GOT3 (cell line): ENCODE measurements around the gene PRKAR1B.

Experiments used
- DNase-seq: peaks from one replicate; lab custom pipeline; 2025; ENCODE audit warnings: mixed read lengths; lab: John Stamatoyannopoulos, UW

The PRKAR1B gene

DNA sequence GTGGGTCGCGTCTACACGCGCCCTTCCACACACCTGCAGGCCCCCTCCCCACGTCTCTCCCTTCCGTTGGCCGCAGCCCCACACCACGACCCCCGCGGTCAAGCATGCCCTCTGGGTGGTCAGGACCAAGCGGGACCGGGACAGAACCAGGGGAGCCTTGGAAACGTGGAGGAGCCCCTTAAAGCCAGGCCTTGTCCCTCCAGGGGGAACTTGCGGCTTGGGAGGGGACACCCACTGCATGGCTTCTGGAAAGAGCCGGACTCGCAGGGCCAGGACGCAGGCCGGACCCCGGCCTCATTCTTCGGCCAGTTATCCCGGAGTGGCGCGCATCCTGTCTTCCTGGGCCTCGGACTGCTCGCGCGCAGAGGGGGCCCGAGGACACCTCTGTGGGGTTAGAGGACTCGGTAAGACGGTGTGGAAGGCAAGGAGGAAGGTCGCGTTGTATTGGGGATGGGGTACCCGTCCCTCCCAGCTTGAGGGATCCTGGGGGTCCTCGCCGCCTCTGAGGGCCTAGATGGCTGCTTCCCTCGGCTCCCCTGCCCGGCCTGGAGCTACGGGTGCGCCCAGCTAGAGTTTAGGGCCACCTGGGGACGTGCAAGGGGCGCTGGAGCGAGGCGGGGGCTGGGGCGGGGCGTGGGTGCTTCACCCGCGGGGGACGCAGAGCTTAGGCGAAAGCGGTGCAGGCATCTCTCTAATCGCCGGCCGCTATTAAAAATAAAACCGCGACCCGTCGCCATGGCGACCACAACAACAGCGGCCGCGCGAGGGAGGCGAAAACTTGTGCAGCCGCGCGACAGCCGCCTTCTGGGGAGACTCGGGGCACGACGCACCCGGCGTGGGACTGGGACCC lies 205.6 kb downstream of the PRKAR1B start:
- no peak for DNase-seq

DNA sequence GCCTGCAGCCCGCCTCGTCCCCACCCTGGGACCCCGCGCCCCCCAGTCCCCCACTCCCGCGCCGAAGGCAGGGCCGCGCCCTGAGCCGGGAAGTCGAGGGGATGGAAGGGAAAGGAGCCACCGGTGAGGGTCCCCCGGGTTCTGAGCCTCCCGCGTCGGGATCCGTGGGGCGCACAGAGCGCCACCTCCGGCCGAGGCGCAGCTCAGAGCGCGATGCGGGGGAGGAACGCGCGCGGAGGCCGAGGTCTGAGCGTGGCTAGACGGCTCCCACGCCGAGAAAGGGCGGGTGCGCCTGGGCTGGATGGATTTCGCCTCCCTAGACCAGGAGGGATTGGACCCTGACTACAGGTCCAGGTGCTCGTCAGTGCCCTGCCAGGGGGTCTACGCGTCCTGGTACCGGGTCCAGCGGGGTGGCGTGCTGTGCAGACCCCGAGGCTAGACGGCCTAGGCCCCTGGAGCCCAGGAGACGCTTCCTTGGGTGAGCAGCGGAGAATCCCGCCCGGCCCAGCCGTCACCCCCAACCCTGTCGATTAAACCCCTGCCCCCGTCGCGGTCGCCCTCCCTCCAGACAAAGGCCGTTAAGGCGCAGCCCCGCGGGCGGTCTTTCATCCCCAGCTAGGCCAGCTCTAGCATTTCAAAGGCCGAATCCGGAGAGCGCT lies 206.4 kb downstream of the PRKAR1B start:
- no peak for DNase-seq

DNA sequence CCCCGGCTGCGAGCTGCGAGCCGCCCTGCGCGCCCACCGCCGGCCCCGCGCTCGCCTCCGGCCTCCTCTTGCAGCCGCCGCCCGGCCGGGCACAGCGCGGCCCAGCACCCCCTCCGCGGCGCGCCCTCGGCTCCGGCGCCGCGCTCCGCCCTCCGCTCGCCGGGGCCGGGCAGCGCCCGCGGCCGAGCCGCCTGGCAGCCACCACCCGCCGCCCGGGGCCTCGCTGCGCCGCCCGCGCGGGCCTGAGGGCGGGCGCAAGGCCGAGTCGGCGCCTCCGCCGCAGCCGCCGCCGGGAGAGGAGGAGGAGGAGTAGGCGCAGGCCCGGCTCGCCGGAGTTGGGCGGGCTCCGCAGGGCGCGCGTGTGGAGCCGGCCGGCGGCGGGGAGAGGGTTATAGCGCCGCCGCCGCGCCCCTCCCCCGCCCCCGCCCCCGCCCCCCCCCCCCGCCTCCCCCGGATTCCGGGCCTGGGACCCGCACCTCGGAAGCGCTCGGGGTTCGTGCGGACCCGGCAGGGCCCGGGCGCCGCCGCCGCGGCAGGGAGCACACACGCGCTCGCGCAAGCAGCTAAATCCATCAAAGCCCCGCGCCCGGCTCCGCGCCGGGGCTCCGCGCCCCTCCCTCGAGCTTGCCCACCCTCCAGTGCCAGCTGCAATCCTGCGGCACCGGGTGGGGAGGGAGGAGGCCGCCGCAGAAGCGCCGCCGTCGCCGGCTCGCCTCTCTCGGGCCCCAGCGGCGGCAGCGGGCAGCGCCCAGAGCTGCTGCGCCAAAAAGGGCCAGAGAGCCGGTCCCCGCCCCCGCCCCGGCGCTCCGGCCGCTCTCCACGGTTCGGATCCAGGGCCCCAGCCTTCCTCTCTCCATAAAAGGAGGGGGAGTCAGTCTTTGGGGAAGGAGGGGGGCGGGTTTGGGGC lies 207.3 kb downstream of the PRKAR1B start, which contains the start of gene PDGFA:
TSS of gene PDGFA (minus strand) at position 363 of the 907 bp plus-strand sequence. CDS start 845 bp downstream, outside the sequence.
- DNase-seq: no peak

DNA sequence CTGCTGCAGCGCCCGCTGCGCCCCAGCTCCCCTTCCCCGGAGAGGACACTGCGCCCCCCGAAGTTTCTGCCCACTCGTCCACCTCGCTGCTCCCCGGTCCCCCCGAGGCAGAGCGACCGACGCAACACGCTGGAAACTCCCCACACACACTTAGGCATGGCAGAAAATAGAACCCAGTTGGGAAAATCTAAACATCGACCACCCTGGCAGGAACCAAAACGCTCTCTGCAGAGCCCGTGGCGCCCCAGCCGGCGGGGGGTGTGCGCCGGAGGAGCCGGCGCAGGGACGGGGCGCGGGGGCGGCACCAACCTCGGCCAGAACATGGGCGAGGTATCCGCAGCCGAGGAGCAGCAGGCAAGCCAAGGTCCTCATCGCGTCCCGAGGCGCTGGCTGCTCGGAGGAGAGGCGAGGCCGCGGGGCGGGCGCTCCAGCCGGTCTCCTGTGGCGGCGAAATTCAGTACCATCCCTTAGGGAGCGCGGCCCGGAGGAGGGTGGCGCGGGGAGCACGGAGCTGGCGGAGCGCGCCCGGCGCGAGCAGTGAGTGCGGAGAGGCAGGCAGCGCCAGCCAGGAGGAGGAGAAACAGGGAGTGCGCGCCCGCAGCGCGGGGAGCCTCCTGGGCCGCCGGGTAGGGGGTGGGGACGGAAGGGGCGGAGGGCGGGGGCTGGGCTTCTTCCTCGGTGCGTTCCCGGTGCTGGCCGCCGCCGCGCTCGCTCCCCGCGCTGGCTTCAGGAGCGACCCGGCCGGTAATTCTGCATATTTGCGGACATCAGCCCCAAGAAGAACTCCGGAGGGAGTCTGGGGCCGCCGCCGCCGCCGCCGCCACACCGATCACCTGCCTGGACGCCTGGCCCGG lies 208.2 kb downstream of the PRKAR1B start:
- DNase-seq: no peak

DNA sequence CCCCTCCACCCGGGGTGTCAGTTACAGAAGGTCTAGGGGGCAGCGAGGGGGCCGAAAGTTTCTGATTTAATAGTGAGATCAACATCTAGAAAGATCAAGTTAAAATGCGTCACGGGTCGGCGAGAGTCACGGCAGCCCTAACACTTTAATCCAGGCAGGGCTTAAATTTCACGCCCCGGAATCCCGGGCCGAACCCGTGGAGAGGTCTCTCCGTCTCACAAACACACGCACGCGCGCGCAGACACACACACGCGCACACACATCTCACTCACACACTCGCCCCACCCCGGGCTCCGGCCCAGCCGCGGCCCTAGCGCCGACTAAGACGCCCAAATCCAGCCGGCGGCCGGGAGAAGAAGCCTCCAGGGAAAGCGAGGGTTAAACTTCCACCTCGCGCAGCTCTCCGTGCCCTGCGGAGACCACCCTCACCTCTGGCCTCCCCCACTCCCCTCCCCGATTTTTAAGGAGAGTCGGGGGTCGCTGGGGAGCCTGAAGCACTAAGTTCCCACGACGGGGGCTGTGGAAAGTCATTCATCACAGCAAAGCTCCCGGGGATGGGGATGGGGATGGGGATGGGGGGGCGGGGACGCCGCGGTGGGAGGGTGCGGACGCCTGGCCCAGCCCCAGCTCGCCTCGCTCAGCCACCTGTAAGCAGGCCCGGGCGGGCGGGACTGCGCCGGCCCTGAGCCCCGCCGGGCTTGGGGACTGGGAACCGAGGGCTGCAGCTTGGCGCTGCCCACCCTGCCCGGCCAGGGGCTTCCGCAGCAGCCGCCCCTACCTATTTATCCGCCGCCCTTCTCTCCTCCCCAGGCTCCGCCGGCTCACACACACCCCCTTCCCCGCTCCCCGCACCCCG lies 209.1 kb downstream of the PRKAR1B start:
- DNase-seq: no peak

DNA sequence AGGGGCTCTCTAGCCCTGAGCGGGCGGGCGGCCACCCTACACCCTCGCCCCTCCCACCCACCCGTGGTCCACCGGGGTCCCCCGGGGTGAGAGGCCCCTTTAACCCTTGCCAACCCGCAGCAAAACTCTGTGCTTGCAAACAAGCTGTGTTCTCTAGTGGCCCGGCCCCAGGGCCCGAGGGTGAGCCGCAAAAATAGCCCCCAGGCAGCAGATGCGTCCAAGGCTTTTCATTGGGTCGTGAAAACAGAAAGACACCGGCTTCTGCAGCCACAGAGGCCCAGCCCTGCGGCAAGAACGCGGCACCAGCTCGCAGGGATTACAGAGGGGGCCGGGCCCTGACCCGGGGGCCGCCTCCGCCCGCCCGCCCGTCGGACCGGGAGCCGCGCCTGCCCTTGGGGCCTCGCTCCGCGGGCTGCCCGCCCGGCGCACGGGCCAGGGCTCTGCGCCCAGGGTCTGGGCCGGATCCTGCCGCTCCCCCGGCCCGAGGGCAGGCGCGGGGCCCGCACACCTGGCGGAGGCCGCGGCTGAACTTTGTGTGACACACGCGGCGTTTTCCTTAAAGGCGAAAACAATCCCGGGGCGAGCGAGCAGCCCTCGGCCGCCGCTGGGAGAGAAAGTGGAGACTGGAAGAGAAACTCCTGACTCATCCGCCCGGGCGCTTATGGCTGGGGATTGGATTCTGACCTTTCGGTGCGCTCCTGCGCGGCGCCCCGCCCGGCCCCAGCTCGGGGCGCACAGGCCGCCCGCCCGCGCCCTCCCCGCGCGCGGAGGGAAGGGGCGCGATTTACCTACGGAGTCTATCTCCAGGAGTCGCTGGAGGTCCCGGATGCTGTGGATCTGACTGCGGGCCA lies 210.2 kb downstream of the PRKAR1B start:
- no peak for DNase-seq

DNA sequence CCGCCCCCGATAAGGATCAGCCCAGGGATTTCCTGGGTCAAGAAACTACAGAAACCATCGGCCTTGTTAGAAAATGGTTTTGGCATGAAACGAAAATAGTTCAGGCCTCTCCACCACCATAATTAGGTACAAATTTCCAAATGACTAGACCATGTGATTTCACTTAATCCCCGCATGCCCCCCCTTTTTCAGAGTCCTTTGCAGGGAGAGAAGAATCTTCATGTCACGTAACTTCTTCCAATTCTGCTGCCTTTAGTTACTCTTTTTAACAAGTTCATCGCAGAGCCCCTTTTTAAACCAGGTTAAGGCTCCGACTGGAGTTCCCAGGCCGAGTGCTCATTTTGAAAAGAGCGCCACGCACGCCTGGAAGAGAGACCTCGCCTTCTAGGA lies 210.9 kb downstream of the PRKAR1B start:
- no peak for DNase-seq

DNA sequence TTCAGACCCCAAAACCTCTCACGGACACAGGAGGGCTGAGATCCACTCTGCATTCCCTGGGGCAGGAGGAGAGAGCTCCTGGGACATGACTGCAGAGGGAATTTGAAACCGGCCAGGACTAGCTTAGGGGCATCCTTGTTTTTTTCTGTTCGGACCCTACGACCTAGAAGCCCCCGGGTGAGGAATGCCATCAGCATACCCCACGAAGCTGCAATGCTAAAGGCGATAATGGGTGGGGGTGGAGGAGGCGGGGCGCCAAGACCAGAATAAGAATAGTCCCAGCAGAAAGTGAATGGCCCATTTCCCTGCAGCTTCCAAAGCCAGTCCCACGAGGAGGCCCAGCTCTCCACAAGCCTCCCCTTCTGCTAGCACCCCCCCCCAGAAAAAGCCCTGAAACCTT lies 211.5 kb downstream of the PRKAR1B start:
- DNase-seq: no peak

DNA sequence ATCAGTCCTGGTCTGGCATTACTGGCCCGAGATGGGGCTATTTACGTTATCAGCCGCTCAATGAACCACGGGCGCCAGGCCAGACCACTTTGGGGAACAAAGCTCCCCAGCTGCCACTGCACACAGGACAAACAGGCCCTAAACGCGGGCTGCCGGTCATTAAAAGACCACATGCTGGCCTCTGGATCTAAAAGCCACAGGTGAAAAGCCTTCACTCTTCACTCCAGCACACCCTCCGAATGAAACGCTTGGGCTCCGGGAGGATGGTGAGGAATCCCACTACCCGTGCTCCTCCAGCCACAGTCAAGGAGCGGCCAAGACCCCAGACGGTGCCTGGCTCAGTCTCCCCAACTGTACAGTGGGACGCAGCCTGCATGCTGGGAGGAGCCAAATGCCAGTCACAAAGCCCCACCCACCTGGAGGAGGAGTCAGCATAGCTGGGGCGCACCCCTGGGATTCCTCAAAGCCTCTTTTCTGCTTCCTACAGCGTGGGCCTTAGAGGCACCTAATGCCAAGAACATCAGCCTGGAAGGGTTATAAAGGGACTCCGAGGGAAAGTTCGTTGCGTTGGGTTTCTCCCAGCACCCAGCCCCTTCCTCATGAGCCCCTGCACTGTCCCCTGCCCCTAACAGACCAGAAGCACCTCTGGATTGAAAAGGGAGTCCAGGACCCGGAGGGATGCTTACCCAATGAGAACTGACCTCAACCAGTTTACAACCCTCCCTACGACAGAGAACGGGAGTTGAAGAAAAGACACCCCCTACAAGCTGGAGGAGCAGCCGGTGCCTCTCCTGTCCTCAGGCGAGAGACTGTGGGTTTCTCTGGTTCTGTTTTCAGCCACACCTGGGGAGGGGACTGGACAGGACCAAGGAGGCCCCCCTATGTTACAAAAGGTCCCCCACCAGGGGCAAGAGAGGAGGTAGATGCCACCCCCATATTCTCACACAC lies 212.2 kb downstream of the PRKAR1B start:
- DNase-seq: no peak

DNA sequence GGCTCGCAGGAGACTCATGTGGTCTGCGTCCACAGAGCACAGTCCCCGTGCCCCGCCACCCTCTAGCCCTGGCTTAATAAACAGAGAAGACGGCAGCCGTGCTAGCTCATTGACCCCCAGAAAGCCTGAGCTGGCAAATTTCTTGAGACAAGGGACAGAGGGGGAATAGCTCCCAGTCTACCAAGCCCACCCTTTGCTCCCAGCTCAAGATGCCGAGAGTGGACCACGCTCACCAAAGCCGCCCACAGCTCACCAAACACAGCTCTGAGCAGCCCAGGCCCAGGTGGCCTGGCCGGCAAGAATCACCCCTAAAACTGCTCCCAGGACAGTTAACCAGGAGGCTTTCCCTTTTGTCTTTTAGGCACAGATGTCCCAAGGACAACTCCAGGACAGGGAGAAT lies 212.8 kb downstream of the PRKAR1B start:
- DNase-seq: no peak

DNA sequence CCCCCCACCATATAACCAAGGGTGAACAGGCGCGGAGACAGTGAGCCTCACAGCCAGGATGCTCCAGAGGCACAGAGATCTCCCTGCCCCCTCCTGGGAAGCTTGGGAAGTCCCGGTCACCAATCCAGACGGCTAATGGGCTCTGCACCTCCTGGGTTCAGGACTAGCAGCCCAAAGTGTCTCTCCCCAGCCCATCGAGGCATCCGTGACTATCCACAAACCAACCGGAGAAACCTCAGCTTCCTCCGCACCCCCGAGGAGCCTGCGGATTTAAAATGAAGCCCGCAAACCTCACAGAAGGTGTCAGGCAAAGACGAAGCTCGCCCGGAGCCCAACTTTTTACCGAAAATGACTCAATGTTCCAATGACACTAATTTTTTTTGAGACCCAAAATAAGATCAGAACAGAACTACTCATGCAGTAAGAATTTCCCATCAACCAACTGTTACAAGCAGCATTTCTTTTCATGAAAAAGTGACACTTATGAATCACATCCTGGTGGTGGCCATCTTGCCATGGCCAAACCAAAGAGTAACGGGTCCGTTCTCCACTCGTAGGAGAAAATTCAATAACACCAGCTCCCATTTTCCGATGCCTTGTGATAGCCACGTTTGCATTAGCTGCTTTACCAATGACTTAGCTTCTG lies 213.4 kb downstream of the PRKAR1B start:
- no peak for DNase-seq

DNA sequence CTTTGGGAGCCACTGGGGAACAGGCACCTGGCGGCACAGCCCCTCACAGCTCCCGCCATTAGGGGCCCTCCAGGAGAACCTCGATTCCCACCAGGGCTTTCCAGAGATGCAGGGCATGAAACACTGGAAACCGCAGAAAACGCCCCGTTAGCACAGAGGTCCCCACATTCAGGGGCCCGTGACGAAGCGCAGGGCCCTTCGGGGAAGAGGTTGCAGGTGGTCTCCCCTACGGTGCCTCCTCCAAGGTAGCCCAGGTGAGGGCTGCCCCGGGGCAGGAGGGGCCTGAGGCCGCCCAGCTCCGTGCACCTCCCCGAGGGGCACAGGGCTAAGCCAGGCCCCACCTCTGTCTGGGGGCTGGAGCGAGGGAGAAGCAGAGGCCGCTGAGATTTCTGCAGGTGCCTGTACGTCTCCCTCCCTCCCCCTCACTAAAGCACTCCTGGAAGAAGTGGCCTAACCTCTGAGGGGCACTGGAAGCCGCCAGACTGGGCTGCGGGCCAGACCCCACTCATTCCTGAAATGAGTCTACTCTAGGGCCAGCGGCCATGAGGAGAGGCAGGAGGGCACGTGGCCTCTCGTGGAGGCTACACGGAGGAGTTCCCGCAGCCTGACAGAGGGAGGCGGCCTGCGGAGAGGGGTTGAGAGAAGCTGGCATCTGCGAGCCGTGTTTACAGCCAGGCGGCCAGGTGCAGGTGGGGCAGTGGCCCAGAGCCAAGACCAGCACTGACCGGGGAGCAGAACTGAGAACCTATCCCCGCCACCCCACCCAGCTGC lies 214.4 kb downstream of the PRKAR1B start:
- DNase-seq: no peak

DNA sequence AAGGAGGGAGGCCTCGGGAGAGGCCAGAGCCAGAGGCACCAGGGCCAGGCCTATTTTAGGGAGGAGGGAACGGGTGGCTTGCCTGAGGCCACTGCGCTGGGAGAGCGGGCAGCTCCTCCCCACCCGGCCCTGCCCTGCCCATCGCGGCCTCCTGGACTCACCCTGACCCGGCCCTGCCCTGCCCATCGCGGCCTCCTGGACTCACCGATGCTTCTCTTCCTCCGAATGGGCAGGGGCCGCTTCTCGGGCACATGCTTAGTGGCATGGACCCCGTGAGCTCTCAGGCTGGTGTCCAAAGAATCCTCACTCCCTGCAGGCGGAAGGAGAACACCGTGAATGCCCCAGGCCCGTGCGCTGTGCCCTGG lies 215.0 kb downstream of the PRKAR1B start:
- no peak for DNase-seq

DNA sequence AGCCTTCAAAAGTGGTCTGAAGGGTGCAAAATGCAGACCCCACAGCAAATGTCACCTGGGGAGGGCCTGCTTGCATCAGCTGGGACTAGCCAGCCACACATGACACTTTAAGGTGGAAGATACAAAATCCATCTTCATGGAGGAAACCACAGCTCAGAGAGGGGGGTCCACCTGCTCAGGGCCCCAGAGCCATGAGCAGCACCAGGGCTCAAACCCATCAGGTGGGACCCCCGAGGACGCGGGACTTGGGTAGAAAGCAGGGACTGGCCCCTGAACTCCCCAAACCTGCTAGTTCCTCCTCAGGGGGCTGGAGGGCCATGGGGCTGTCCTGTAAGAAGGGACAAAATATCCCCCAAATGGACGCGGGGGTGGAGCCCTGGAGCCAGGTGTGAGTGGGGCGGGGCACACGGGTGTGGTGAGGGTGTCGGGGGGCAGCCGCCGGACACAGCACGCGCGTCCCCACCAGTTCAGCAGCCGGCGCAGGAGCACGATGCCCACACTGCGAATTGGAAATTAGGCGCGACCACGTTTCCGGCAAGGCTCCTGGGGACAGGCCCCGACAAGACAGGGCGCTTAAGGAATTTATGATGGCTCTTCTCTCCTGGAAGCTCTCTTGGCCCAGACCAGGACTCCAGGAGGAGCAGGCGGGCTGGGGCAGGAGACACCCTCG lies 215.5 kb downstream of the PRKAR1B start:
- no peak for DNase-seq

DNA sequence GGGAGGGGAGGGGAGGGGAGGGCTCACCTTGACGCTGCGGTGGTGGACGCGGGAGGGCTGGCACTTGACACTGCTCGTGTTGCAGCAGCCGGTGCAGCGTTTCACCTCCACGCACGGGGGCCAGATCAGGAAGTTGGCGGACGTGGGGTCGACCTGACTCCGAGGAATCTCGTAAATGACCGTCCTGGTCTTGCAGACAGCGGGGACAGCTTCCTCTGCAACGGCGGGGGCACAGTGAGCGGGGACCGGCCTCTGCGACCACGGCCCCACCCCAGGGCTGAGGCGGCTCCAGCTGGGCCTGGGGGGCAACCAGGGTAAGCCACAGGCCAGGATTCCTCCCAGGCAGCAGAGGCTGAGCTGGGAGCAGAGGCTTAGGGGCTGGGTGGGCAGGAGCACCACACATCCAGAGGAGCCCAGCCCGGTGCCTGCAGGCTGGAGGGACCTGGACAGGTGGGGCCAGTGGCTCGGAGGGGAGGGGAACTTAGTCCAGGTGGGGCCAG lies 216.2 kb downstream of the PRKAR1B start:
- no peak for DNase-seq

DNA sequence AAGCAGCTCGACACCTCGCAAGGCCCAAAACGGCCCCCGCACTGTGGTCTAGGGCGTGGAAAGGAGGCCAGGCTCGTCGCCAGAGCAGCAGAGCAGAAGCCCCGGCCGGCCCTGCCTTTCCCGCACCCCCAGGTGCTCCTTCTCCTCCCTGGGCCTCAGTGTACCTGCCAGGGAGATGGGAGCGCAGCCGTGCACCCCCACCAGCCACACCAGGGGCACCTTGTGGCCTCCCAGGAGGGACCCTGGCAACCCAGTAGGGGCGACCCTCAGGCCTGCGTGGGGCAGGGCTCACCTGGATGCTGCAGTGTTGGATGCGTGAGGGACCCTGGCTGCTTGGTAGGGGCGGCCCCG lies 217.0 kb downstream of the PRKAR1B start:
- no peak for DNase-seq
